C1 segment of cervical spinal cord (tissue), 14 donors: ENCODE measurements around the gene MAP4.
"Not testable (repeated sequence)": the region's sequence is repeated elsewhere in the genome, so short reads cannot be mapped to it uniquely, and the experiment has no call there.

Source experiments
- DNase-seq, 14 donors: peaks; one replicate each; lab custom pipeline; 2025; lab: John Stamatoyannopoulos, UW

MAP4 gene, protein sequence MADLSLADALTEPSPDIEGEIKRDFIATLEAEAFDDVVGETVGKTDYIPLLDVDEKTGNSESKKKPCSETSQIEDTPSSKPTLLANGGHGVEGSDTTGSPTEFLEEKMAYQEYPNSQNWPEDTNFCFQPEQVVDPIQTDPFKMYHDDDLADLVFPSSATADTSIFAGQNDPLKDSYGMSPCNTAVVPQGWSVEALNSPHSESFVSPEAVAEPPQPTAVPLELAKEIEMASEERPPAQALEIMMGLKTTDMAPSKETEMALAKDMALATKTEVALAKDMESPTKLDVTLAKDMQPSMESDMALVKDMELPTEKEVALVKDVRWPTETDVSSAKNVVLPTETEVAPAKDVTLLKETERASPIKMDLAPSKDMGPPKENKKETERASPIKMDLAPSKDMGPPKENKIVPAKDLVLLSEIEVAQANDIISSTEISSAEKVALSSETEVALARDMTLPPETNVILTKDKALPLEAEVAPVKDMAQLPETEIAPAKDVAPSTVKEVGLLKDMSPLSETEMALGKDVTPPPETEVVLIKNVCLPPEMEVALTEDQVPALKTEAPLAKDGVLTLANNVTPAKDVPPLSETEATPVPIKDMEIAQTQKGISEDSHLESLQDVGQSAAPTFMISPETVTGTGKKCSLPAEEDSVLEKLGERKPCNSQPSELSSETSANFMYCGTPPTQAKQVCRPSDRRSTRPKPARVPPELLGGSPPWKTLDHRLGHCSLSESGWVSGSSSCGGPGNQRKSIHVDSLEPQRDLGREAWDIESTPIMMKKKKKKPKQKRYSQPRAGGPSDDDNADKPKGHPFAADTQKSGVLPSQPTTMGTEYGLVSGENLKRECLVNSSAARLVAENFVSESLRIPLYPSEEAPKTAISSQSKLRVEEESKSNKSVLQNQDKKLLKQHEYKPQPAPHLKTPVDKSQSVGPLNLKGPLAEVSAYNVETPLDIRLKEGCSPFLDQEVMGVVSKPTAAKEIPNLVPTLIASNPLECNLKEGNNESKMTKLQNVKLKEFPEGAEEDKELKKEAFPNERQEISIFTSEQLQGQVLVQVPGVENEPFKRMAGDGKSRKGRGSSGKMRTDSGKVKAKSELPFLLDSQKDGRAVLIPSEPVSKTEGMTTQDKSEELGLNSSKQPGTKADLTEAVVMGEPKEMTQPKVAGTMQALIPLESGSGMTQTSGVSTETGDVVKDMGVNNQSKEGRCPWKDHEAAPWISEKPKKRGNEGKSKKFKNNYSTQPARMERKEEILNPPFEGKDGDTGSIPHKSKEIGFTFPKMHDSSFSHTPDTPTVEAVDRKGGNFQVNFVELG (N-terminal part only)

GRCh38 chr3:48016301-48016973, at the start of gene MAP4:
Gene MAP4 (minus strand): TSS chr3:48016416. CDS start chr3:47998860, 17,556 bp downstream.
- peak in 1 of 14 donors; percentile 89 for DNase-seq

- DNase-seq, result no peak
These were observed 48.8 kb upstream of the MAP4 start for GRCh38 chr3:48065035-48065434.

DNA sequence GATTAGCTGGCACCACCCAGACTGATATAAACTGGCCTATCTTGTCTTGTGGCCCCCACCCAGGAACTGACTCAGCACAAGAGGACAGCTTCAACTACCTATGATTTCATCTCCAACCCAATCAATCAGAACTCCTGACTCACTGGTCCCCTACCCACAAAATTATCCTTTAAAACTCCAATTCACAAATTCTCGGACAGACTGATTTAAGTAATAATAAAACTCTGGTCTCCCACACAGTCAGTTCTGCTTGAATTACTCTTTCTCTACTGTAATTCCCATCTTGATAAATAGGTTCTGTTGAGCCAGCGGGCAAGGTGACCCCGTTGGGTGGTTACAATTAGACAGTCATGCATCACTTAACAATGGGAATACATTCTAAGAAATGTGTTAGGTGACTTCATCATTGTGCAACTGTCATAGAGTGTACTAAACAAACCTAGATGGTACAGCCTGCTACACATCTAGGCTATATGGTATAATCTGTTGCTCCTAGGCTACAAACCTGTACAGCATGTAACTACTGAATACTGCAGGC, 48.1 kb upstream of the MAP4 start:
- DNase-seq, result no peak

- not testable (repeated sequence) for DNase-seq
These were observed 45.4 kb upstream of the MAP4 start for GRCh38 chr3:48061586-48061985.

DNA sequence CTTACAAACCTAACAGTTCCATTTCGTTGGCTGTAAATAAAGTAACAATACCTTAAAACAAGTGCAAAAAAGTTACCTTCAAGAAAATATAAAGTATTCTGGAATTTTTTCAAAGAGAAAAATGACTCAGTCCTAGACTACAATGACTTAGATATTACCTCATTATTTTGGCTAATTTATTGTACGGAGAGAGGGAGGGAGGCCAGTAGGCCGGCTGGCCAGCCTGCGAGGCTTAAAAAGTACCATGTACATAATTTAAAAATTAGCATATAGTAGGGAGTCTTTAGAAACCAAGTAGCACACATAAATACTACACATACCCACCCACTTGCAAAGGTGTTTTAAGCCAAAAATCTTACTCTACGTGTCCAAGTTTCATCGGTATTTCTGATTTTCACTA, 41.9 kb upstream of the MAP4 start:
- no peak for DNase-seq

DNA sequence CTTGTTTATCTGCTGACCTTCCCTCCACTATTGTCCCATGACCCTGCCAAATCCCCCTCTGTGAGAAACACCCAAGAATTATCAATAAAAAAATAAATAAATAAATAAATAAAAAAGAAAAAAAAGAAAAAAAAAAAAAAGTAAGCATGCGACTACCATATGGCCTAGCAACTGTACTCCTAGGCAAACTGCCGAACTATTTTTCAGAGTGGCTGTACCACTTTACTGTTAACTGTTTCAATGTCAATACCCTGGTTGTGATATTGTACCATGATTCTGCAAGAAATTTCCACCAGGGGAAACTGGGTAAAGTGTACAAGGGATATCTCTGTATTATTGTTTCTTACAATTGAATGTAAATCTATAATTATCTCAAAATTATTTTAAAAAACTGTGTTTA, 41.3 kb upstream of the MAP4 start:
- DNase-seq, result no peak

DNA sequence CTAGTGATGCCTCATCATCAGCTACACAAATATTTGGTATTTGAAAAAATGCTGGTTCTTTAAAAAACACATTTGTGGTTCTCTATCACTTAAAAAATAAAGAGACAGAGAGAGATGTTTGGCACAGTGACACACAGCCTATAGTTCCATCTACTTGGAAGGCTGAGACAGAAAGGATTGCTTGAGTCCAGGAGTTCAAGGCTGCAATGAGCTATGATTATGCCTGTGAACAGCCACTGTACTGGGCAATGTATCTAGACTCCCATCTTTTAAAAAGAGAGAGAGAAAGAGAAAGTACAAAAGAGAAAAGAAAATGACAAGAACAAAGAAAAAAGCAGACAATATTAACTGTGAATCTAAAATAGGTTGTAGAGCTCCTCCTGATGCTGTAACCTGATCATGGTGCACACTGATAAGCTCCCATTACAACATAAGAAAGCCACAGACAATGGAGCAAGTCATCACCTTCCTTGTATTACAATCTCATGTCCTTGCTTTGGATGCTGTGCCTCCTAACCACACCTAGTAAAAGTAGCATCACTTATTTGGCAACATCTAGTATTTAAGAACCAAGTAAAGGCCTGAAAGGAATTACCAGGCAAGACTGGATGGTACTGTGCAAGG, 31.7 kb upstream of the MAP4 start:
- DNase-seq, result no peak

DNA sequence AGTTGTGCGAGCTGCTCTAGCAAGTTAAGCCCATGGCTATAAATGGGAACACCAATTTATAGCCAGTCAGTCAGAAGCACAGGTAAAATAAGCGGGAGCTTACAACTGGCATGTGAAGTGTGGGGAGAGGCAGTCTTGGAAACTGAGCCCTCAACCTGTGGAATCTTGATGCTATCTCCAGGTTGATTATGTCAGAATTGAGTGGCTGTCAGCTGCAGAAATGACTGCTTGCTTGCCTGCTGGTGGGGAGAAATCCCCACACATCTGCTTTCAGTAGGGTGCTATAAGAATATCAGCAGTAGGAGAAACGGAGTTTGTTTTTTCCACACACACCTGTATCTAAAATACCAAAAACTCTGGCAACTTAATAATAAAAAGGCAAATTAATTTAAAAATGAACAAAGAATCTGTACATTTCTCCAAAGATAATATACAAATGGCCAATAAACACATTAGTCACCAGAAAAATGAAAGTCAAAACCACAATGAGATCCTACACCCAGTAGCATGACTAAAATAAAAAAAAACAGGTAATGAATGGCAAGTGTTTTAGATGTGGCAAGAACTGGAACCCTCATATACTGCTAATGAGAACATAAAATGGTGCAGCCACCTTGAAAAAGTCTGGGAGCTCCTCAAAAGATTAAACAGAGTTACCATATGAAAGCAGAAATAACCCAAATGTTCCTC, 26.0 kb upstream of the MAP4 start:
- DNase-seq, result no peak

DNA sequence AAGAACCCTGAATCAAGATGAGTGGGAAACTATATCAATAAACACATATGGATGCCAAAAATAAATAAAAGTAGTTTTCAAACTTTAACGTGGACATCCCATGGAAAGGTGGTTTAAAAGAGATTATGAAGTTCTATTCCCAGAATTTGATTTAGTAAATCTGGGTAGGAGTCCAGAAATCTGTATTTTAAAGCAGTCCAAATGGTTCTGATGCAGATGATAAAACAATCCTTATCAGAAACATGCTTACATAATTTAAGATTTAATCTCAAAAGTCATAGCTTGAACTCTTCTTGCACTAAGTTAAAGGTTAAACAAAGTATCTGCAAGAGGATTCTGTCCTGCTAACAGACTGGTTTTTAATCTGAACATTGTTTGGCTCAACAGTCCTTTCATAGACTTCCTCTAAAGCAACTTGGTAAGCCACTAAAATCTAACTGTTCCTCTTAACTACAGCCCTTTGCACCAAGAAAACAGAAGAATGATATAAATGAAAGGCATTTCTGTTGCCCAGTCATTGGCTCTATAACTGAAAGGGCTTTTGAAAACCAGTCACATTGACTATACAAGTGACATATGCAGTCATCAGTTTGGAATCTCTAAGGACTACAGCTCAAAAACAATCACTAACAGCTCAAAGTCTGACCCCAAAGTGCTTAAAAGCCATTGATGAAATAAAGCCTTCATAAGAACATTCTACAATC, 23.4 kb upstream of the MAP4 start:
- peak in 1 of 14 donors; percentile 14 for DNase-seq

DNA sequence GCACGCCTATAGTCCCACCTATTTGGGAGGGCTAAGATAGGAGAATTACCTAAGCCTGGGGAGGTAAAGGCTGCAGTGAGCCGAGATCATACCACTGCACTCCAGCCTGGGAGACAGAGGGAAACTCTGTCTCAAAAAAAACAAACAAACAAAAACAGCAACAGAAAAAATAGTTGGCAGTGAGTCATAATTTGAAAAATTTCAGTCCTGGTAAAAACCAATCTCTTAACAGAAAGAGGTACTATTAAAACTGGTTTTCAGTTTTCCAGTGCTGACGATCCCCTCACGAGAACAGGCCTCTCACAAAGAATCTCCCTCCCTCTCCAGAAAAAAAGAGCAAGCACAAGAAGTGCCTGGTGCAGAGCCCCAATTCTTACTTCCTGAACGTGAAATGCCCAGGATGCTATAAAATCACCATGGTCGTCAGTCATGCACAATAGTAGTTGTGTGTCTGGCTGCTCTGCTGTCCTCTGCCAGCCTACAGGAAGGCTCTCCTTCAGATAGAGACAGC, 22.8 kb upstream of the MAP4 start:
- peak in 1 of 14 donors; percentile 29 for DNase-seq

GRCh38 chr3:48034000-48034516, 17.8 kb upstream of the MAP4 start:
- DNase-seq, result peak in 1 of 14 donors; percentile 48

DNA sequence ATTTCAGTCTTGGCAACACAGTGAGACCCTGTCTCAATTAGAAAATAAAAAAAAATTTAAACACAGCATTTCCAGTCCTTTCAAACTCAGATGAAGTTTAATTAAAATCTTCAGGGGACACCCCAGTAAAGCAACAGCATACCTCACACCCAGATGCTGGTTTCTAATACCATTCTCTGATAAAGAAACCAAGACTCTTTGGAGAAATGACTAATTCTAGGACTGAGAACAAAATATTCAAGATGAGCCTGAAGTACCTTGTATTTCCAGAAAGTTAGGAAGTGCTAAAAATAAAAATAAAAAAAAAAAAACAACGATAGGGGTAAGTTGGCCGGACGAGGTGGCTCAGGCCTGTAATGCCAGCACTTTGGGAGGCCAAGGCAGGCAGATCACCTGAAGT, 14.0 kb upstream of the MAP4 start:
- DNase-seq, result no peak

DNA sequence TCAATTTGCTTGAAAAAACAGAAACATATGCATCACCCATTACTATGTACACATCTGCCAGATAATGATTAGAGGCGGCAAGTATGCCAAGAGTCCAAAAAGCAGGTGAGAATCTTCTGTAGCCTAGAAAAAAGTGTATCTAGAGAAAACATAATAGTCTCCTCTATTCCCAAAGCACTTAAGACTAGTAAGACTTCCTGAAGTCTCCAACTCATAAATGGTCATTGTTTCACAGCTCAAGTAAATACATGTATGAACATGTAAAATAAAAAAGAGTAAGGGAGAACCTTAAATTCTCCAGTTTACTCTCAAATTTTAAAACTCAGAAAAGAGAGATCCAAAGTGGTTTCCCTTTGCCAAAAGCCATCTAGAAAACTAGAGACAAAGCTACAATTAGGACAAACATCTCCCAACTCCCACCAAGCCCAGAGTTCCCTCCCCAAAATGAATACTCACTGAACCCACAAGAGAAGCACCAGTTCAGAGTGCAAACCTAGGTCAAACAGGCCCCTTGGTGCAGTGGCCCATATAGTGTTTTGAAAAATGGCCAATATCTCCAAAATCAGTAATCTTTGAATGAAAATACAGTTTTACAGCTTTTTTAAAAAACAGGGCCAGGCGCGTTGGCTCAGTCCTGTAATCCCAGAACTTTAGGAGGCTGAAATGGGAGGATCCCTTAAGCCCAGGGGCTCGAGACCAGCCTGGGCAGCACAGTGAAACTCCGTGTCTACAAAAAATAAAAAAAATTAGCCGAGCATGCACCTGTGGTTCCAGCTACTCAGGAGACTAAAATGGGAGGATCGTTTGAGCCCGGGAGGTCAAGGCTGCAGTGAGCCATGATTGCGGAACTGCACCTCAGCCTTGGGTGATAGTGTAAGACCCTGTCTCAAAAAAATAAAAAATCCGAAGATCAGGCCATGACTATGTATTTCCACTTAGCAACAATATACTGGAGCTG, 11.0 kb upstream of the MAP4 start:
- DNase-seq, result no peak

- DNase-seq, result no peak
These were observed 9.9 kb upstream of the MAP4 start for GRCh38 chr3:48026098-48026497.

GRCh38 chr3:48024401-48024800, 8.2 kb upstream of the MAP4 start:
- no peak for DNase-seq

GRCh38 chr3:48023377-48023776, 7.2 kb upstream of the MAP4 start:
- no peak for DNase-seq

GRCh38 chr3:48022178-48022577, 6.0 kb upstream of the MAP4 start:
- DNase-seq, result no peak

DNA sequence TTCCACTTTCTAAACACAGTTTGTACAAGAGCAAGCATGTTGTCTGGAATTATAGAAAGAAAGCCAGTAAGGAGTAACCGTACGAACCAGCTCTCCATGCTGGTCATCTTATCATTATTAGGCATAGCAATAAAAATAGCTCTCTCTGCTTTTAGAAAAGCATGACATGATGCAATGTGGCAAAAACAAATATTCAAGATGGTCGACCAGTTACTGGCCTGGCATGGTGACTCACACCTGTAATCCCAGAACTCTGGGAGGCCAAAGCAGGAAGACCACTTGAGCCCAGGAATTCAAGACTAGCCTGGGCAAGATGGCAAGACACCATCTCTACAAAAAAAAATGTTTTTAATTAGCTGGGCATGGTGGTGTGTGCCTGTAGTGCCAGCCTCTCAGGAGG, 2.6 kb upstream of the MAP4 start:
- no peak for DNase-seq
